ENCODE data around the gene CD3E.

Gene CD3E

GRCh38 chr11:118286545-118286944 lies 18.0 kb upstream of the CD3E start:
- DNase-seq (ENCODE audit: low read depth, low spot score) = no peak
- TF ChIP-seq, protein P1, sequence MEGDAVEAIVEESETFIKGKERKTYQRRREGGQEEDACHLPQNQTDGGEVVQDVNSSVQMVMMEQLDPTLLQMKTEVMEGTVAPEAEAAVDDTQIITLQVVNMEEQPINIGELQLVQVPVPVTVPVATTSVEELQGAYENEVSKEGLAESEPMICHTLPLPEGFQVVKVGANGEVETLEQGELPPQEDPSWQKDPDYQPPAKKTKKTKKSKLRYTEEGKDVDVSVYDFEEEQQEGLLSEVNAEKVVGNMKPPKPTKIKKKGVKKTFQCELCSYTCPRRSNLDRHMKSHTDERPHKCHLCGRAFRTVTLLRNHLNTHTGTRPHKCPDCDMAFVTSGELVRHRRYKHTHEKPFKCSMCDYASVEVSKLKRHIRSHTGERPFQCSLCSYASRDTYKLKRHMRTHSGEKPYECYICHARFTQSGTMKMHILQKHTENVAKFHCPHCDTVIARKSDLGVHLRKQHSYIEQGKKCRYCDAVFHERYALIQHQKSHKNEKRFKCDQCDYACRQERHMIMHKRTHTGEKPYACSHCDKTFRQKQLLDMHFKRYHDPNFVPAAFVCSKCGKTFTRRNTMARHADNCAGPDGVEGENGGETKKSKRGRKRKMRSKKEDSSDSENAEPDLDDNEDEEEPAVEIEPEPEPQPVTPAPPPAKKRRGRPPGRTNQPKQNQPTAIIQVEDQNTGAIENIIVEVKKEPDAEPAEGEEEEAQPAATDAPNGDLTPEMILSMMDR (IDR thresholded peaks at IDR 0.05; ENCODE audit: insufficient read depth, low read length, missing control alignments) = no peak
- H3K4me3 ChIP-seq (ENCODE audit: low read depth, low read length) = no peak overlapping the region
- CTCF ChIA-PET = no interaction called here
- POLR2A ChIA-PET = no interaction called here

- CTCF ChIA-PET = no interaction called here
- no peak for DNase-seq (ENCODE audit: low read depth, low spot score)
- POLR2A ChIA-PET = no interaction called here
- TF ChIP-seq, protein P1 (IDR thresholded peaks at IDR 0.05; ENCODE audit: insufficient read depth, low read length, missing control alignments) = no peak
- no peak overlapping the region for H3K4me3 ChIP-seq (ENCODE audit: low read depth, low read length)
Measured at GRCh38 chr11:118287006-118287405, 17.5 kb upstream of the CD3E start.

GRCh38 chr11:118289401-118289800 lies 15.1 kb upstream of the CD3E start:
- H3K4me3 ChIP-seq (ENCODE audit: low read depth, low read length) = no peak overlapping the region
- ChIA-PET CTCF (interaction anchor here (1.6 kb wide), 1 partner anchor 91 kb away, joined by 6 read pairs; no protein-coding TSS in a partner anchor), POLR2A (no interaction called here)
- TF ChIP-seq, protein P1 (IDR thresholded peaks at IDR 0.05; ENCODE audit: insufficient read depth, low read length, missing control alignments) = no peak
- no peak for DNase-seq (ENCODE audit: low read depth, low spot score)

DNA sequence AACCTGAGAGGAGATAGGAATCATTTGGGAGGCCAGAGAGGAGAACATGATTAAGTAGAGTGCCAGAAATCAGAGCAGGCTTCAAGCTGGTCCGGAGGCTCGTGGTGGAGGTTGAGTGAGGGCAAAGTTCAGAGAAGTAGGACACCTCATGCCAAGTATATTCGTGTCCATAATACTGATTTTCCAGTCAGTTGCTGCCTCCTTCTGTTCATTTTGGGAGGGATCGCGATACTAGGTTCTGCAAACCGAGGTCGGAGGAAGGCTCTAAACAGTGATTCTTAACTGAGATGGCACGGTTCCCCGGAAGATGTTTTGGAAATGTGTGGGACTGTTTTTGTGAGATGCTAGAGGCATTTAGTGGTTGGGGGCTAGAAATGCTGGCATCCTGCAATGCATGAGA lies 13.6 kb upstream of the CD3E start:
- TF ChIP-seq, protein P1 (IDR thresholded peaks at IDR 0.05; ENCODE audit: insufficient read depth, low read length, missing control alignments) = no peak
- CTCF ChIA-PET = interaction anchor here (2.0 kb wide), 1 partner anchor 93 kb away, joined by 11 read pairs; no protein-coding TSS in a partner anchor
- no peak for DNase-seq (ENCODE audit: low read depth, low spot score)
- no peak overlapping the region for H3K4me3 ChIP-seq (ENCODE audit: low read depth, low read length)
- POLR2A ChIA-PET = no interaction called here

DNA sequence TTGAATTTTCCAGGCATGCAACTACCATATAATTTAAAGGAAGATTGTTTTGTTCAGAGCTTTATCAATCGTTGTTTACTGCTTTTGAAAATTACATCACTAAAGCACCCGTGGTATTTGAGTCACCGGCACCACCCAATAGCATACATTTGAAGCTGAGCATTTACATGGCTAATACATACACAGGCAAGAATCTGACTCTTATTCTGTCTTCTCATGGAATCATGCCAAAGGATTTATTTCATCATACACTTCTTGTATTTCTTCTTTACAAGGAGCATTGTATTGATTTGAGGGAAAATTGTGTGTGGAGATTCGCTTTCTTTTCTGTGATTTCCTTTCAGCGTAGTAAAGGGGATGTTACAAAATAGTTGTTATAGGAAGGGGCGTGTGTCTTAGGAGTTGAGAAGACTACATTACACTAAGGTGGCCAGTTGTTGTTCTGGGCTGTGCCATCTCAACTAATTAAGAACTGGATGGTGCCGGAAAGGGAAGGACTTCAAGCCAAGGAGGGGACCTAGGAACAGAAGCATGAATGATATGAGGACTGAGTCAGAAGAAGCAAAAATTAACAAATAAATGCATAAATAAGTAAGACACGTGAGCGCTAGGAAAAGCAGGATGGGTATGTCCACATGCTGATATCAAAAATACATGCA lies 12.9 kb upstream of the CD3E start:
- TF ChIP-seq, protein P1 (IDR thresholded peaks at IDR 0.05; ENCODE audit: insufficient read depth, low read length, missing control alignments) = no peak
- CTCF ChIA-PET = interaction anchor here (2.0 kb wide), 1 partner anchor 93 kb away, joined by 11 read pairs; no protein-coding TSS in a partner anchor
- no peak overlapping the region for H3K4me3 ChIP-seq (ENCODE audit: low read depth, low read length)
- no peak for DNase-seq (ENCODE audit: low read depth, low spot score)
- POLR2A ChIA-PET = no interaction called here

DNA sequence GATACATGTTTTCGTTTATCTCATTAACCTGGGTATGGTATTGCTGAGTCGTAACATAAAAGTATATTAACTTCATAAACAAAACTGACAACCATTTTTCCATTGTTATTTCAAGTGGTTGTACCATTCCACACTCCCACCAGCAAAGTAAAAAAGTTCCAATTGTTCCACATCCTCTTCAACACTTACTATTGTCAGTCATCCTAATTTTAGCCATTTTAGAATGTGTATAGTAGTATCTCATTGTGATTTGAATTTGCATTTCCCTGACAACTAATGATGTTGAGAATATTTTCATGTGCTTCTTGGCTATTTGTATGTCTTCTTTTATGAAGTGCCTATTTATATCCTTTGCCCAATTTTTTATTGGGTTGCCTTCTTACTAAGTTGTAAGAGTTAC lies 10.5 kb upstream of the CD3E start:
- ChIA-PET POLR2A (no interaction called here), CTCF (no interaction called here)
- TF ChIP-seq, protein P1 (IDR thresholded peaks at IDR 0.05; ENCODE audit: insufficient read depth, low read length, missing control alignments) = no peak
- no peak for DNase-seq (ENCODE audit: low read depth, low spot score)
- H3K4me3 ChIP-seq (ENCODE audit: low read depth, low read length) = no peak overlapping the region

All from AG04449 (cell line).